Measurements from ENCODE around the gene LPCAT3.

GRCh38 chr12:6981152-6982052 is 36.9 kb downstream of the LPCAT3 start:
- TF ChIP-seq, protein P1, sequence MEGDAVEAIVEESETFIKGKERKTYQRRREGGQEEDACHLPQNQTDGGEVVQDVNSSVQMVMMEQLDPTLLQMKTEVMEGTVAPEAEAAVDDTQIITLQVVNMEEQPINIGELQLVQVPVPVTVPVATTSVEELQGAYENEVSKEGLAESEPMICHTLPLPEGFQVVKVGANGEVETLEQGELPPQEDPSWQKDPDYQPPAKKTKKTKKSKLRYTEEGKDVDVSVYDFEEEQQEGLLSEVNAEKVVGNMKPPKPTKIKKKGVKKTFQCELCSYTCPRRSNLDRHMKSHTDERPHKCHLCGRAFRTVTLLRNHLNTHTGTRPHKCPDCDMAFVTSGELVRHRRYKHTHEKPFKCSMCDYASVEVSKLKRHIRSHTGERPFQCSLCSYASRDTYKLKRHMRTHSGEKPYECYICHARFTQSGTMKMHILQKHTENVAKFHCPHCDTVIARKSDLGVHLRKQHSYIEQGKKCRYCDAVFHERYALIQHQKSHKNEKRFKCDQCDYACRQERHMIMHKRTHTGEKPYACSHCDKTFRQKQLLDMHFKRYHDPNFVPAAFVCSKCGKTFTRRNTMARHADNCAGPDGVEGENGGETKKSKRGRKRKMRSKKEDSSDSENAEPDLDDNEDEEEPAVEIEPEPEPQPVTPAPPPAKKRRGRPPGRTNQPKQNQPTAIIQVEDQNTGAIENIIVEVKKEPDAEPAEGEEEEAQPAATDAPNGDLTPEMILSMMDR (IDR thresholded peaks at IDR 0.05): no peak
- TF ChIP-seq POLR2A (IDR thresholded peaks at IDR 0.05): no peak

Measured in thyroid gland (tissue), 4 donors.